Measurements from ENCODE around the gene PLXNA1. TPM values are rescaled to one million over a fixed set of nuclear protein-coding genes. Genes with fewer than 3 reads are reported as not detected.

PLXNA1 gene
- total and polyA plus RNA-seq, 2 experiments from 2014 or later, result 19.7 to 35.1 TPM

DNA sequence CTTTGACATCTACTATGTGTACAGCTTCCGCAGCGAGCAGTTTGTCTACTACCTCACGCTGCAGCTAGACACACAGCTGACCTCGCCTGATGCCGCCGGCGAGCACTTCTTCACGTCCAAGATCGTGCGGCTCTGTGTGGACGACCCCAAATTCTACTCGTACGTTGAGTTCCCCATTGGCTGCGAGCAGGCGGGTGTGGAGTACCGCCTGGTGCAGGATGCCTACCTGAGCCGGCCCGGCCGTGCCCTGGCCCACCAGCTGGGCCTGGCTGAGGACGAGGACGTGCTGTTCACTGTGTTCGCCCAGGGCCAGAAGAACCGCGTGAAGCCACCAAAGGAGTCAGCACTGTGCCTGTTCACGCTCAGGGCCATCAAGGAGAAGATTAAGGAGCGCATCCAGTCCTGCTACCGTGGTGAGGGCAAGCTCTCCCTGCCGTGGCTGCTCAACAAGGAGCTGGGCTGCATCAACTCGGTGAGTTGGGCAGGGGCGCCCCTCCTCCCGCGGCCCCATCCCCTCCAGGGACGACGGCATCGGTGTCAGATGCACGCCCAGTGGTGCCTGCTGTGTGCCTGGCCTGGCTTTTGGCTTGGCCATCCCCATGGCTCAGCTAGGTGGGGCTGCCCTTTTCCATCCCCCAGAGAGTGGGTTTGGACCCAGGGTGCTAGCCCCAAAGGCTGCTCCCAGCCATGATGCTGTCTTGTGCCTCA lies 6.6 kb downstream of the PLXNA1 start:
- H3K4me2 ChIP-seq, result no peak overlapping the region
- no peaks in the 10 kb centered on the region for H3K27me3 ChIP-seq
- no peaks in the 10 kb centered on the region for H3K9me3 ChIP-seq (ENCODE audit: low read depth)
- H3K4me1 ChIP-seq (ENCODE audit: insufficient read depth), result peaks cover 15% of the 10 kb centered on the region
- WGBS (ENCODE audit: low lambda C conversion rate, missing lambda C conversion rate), result 96% methylated on average over 35 of the region's 36 CpGs
- no peak overlapping the region for H2AFZ ChIP-seq
- no peak overlapping the region for H3K27ac ChIP-seq
- TF ChIP-seq CTCF (IDR thresholded peaks at IDR 0.05; ENCODE audit: poor library complexity) (no peak), EZH2phosphoT487 (IDR thresholded peaks at IDR 0.05; ENCODE audit: low read depth, severe bottlenecking, unreplicated experiment) (no peak), EZH2 (IDR thresholded peaks at IDR 0.05; ENCODE audit: borderline replicate concordance) (no peak)
- no peak for DNase-seq (ENCODE audit: low spot score)
- H4K20me1 ChIP-seq (ENCODE audit: insufficient read depth, poor library complexity, severe bottlenecking), result peaks cover 80% of the 10 kb centered on the region
- no peaks in the 10 kb centered on the region for H3K9me2 ChIP-seq (replicated peaks; ENCODE audit: insufficient read depth)
- no peak overlapping the region for H3K4me3 ChIP-seq
- peaks cover 67% of the 10 kb centered on the region for H3K79me2 ChIP-seq
- no peaks in the 10 kb centered on the region for H3K36me3 ChIP-seq (replicated peaks; ENCODE audit: insufficient read depth, low read depth)

DNA sequence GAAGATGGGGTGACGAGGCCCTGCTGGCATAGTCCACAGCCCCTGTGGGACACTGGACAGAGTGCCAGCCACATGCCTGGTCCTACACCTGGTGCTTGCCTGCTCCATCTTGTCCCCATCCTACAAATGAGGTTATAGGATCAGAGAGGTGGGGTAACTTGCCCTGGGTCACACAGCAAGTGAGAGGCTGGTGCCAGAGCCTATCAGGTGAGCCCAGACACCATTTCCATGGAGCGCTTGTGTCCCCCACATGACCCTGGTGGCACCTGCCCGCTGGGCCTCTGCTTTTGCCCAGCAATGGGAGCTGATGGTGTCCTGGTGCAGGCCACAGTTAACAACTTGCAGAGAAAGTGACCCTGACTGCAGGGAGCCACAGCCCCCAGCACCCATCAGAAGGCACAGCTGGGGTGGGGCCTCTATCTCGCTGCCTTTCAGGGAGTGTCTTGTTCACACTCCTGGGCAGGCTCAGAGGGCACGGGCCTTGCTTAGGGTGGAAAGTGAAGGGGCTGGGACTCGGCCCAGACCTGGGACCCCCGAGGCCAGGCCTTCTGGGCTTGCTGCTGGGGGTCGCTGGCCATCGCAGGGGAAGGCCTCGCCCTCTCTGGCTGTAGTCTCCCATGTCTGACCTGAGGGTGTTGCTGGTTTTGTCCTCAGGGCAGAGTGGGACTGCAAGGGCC lies 7.2 kb downstream of the PLXNA1 start:
- Histone ChIP-seq H3K79me2 (peaks cover 61% of the 10 kb centered on the region), H3K9me3 (ENCODE audit: low read depth) (no peaks in the 10 kb centered on the region), H3K4me2 (no peak overlapping the region), H2AFZ (no peak overlapping the region), H3K27ac (no peak overlapping the region), H3K27me3 (no peaks in the 10 kb centered on the region), H3K9me2 (replicated peaks; ENCODE audit: insufficient read depth) (no peaks in the 10 kb centered on the region), H3K4me3 (no peak overlapping the region), H3K36me3 (replicated peaks; ENCODE audit: insufficient read depth, low read depth) (no peaks in the 10 kb centered on the region), H4K20me1 (ENCODE audit: insufficient read depth, poor library complexity, severe bottlenecking) (peaks cover 80% of the 10 kb centered on the region), H3K4me1 (ENCODE audit: insufficient read depth) (peaks cover 10% of the 10 kb centered on the region)
- TF ChIP-seq EZH2 (IDR thresholded peaks at IDR 0.05; ENCODE audit: borderline replicate concordance) (no peak), CTCF (IDR thresholded peaks at IDR 0.05; ENCODE audit: poor library complexity) (no peak), EZH2phosphoT487 (IDR thresholded peaks at IDR 0.05; ENCODE audit: low read depth, severe bottlenecking, unreplicated experiment) (no peak)
- no peak for DNase-seq (ENCODE audit: low spot score)
- 99% methylated on average over 10 of the region's 10 CpGs for WGBS (ENCODE audit: low lambda C conversion rate, missing lambda C conversion rate)

DNA sequence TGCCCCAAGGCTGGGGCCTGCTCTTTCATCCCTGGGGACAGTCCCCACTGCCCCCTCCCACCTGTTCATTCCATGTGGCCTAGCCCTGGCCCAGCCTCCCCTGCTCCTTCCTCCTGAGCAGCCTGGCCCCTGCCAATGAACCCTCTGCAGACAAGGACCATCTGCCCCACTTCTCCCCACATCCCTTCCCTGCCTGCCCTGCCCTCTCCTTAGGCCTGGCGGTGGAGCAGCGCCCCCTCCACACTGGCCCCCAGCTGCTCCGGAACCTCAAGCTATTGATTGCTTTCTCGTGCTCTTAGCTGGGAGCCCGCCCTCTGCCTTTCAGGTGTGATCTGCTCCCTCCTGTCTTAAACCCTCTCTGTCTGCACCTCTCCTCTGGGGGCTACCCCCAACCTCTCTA lies 8.0 kb downstream of the PLXNA1 start:
- H3K4me3 ChIP-seq, result no peak overlapping the region
- WGBS (ENCODE audit: low lambda C conversion rate, missing lambda C conversion rate), result 95% methylated on average over 5 of the region's 5 CpGs
- no peak overlapping the region for H3K4me2 ChIP-seq
- DNase-seq (ENCODE audit: low spot score), result no peak
- peaks cover 77% of the 10 kb centered on the region for H4K20me1 ChIP-seq (ENCODE audit: insufficient read depth, poor library complexity, severe bottlenecking)
- no peaks in the 10 kb centered on the region for H3K9me2 ChIP-seq (replicated peaks; ENCODE audit: insufficient read depth)
- H2AFZ ChIP-seq, result no peak overlapping the region
- peaks cover 4% of the 10 kb centered on the region for H3K4me1 ChIP-seq (ENCODE audit: insufficient read depth)
- no peaks in the 10 kb centered on the region for H3K9me3 ChIP-seq (ENCODE audit: low read depth)
- H3K36me3 ChIP-seq (replicated peaks; ENCODE audit: insufficient read depth, low read depth), result no peaks in the 10 kb centered on the region
- H3K27me3 ChIP-seq, result no peaks in the 10 kb centered on the region
- no peak overlapping the region for H3K27ac ChIP-seq
- peaks cover 54% of the 10 kb centered on the region for H3K79me2 ChIP-seq
- TF ChIP-seq EZH2 (IDR thresholded peaks at IDR 0.05; ENCODE audit: borderline replicate concordance), result no peak
- no peak for TF ChIP-seq EZH2phosphoT487 (IDR thresholded peaks at IDR 0.05; ENCODE audit: low read depth, severe bottlenecking, unreplicated experiment)
- no peak for TF ChIP-seq CTCF (IDR thresholded peaks at IDR 0.05; ENCODE audit: poor library complexity)
